GM12874 (cell line): Measurements from ENCODE around the gene WDR33.

ENCODE experiments used
- CTCF ChIP-seq: IDR thresholded peaks from 2 replicates; pipeline ENCODE4 v1.5.1; 2011; ENCODE audit warnings: low read depth, mild to moderate bottlenecking, control low read depth, low read length, moderate library complexity; ENCODE audit not compliant: insufficient read depth

Gene WDR33

GRCh38 chr2:127672341-127673224, 138.4 kb downstream of the WDR33 start:
- no peak for TF ChIP-seq CTCF

- TF ChIP-seq CTCF, result no peak
These were observed 139.2 kb downstream of the WDR33 start for GRCh38 chr2:127671557-127672302.

- no peak for TF ChIP-seq CTCF
These were observed 140.0 kb downstream of the WDR33 start for GRCh38 chr2:127670957-127671290.

- no peak for TF ChIP-seq CTCF
These were observed 140.7 kb downstream of the WDR33 start for GRCh38 chr2:127670055-127670956.

GRCh38 chr2:127669056-127669455, 141.9 kb downstream of the WDR33 start:
- TF ChIP-seq CTCF, result no peak

GRCh38 chr2:127665267-127665893, 145.6 kb downstream of the WDR33 start:
- TF ChIP-seq CTCF, result no peak
